ENCODE data around the gene PCSK7.

DNA sequence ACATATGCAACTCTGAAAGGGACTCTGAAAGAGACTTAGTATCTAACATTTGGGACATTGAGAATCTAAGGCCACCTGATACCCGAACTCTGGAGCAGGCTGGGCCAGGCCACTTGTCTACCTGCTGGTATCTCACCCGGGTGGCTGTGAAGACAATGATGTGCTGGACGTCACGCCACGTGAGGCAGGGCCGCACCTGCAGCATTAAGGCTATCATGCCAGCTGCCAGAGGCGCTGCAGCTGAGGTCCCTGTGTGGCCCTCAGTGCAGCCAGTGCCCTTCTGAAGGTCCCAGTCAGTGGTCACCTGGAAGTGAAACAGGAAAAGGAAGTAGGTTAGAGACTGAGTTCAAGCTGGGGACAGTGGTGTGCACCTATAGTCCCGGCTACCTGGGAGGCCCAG is 12.4 kb downstream of the PCSK7 start:
- TF ChIP-seq, protein P1, sequence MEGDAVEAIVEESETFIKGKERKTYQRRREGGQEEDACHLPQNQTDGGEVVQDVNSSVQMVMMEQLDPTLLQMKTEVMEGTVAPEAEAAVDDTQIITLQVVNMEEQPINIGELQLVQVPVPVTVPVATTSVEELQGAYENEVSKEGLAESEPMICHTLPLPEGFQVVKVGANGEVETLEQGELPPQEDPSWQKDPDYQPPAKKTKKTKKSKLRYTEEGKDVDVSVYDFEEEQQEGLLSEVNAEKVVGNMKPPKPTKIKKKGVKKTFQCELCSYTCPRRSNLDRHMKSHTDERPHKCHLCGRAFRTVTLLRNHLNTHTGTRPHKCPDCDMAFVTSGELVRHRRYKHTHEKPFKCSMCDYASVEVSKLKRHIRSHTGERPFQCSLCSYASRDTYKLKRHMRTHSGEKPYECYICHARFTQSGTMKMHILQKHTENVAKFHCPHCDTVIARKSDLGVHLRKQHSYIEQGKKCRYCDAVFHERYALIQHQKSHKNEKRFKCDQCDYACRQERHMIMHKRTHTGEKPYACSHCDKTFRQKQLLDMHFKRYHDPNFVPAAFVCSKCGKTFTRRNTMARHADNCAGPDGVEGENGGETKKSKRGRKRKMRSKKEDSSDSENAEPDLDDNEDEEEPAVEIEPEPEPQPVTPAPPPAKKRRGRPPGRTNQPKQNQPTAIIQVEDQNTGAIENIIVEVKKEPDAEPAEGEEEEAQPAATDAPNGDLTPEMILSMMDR (IDR thresholded peaks at IDR 0.05), result no peak
- TF ChIP-seq POLR2A (IDR thresholded peaks at IDR 0.05) (no peak), EP300 (IDR thresholded peaks at IDR 0.05) (no peak), POLR2AphosphoS5 (IDR thresholded peaks at IDR 0.05) (no peak)
